ENCODE data around the gene ARHGEF18. TPM values are rescaled to one million over a fixed set of nuclear protein-coding genes. Genes with fewer than 3 reads are reported as not detected.

Gene ARHGEF18
- total RNA-seq, 2 experiments from 2014 or later: 42.6 to 44.3 TPM

DNA sequence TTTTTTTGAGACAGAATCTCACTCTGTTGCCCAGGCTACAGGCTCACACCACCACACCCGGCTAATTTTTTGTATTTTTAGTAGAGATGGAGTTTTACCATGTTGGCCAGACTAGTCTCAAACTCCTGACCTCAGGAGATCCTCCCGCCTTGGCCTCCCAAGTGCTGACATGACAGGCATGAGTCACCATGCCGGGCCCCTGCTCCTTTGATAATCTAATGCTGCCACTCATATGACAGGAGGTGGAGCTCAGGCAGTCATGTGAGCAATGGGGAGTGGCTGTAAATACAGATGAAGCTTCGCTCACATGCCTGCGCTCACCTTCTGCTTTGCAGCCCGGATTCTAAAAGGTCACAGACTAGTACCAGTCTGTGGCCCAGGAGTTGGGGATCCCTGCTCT lies 25.1 kb downstream of the ARHGEF18 start:
- ChIA-PET CTCF (interaction anchor here (0.7 to 1.2 kb wide), 2 partner anchors 13 to 143 kb away, joined by 3 read pairs; no protein-coding TSS in a partner anchor), POLR2A (no interaction called here)

DNA sequence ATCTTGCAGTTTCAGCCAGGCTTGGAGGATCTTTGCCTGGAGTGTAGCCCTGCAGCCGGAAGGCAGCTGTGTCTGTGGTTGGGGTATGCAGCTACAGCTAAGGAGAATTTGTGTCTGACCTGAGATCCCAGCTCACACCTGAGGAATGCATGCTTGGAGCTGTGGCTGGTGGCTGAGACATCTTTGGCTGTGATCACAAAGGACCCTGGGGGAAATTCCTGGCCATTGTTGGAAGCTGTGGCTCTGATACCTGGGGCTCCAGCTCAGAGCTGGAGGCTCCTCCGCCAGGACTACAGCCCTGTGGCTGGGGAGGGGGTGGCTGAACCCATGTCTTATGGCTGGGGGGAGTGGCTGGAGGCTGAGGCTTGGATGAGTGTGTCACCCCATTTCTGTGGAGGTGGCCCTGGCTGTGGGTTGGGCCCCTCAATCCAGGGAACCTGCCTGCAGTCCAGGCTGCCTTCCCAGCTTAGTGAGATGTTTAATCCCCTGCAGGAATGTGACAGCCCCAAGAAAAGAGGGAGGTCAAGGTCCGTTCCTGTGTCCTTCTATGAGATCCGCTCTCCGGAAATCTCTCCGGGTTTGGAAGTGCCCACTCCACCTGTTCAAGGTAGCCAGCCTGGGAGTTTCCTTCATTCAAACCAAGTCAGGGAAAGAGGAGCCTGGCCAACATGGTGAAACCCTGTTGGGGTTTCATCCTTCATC lies 27.6 kb downstream of the ARHGEF18 start:
- ChIA-PET POLR2A (no interaction called here), CTCF (interaction anchor here (2.1 kb wide), 1 partner anchor 9 kb away, joined by 7 read pairs; no protein-coding TSS in a partner anchor)

DNA sequence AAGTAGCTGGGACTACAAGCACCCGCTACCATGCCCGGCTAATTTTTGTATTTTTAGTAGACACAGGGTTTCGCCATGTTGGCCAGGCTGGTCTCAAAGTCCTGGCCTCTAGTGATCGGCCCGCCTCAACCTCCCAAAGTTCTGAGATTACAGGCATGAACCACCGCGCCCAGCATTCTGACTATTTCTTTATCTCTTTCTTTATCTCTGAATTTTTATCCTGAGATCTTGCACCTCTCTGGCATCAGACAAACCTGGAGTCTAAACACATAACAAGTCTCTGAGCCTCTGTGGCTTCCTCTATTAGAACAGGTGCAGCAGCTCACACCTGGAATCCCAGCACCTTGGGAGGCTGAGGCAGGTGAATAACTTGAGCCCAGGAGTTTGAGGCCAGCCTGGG lies 28.5 kb downstream of the ARHGEF18 start:
- ChIA-PET CTCF (interaction anchor here (2.1 kb wide), 1 partner anchor 10 kb away, joined by 7 read pairs; no protein-coding TSS in a partner anchor), POLR2A (interaction anchor here (0.7 kb wide), 1 partner anchor 37 kb away, joined by 4 read pairs; no protein-coding TSS in a partner anchor)

DNA sequence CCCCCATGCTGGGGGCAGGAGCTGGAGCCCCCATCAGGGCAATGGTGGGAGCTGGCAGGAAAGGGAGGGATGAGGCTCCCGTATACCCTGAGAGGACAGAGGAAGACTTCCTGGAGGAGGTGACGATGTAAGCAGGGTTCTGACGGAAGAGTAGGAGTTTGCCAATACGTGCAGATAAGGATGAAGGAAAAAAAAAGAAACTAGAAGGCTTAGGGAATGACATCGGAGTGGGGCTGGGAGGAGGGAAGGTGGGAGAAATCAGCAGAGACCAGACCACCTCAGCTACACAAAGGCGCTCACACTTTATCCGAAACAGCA lies 32.3 kb downstream of the ARHGEF18 start:
- CTCF ChIA-PET: interaction anchor here (0.7 to 4.1 kb wide), 3 partner anchors 13 to 279 kb away, joined by 3 to 24 read pairs (median 3); no protein-coding TSS in a partner anchor
- POLR2A ChIA-PET: no interaction called here

DNA sequence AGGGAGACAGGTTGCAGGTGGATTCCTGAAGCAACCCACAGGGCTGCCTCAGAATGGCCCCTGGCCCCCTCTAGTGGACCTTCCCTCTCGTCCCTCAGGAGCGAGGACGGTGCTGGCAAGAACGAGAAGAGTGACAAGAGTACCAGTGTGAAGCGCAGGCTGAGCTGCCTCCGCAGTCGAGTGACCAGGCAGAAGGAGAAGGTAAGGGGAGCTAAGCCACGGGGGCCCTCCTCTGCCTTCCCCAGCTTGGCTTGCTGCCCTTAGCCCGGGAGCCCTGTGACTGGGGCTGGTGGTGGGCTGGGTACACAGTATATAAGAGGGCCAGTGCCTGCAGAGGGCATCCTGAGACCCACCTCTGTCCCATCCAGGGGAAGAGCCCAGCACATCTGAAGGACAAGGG lies 34.0 kb downstream of the ARHGEF18 start:
- ChIA-PET POLR2A (no interaction called here), CTCF (interaction anchor here (1.1 to 1.4 kb wide), 3 partner anchors 10 to 24 kb away, joined by 3 to 4 read pairs (median 3); no protein-coding TSS in a partner anchor)

DNA sequence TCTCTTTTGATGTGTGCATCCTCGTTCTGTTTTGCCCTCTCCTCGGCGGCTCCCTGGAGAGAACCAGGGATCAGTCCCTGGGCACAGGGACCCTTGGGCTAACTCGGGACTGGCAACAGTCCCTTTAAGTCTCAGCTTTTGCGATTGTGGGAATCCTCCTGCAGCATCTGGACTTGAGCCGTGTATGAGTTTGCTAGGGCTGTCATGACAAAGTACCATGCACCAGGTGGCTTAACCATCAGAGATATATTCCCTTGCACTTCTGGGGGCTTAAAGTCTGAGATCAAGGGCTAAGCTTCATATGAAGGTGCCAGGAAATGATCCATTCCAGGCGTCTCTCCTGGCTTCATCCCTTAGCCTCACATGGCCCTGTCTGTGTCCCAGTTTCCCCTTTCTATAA lies 34.5 kb downstream of the ARHGEF18 start:
- ChIA-PET CTCF (interaction anchor here (1.1 to 1.4 kb wide), 3 partner anchors 10 to 24 kb away, joined by 3 to 4 read pairs (median 3); no protein-coding TSS in a partner anchor), POLR2A (no interaction called here)

DNA sequence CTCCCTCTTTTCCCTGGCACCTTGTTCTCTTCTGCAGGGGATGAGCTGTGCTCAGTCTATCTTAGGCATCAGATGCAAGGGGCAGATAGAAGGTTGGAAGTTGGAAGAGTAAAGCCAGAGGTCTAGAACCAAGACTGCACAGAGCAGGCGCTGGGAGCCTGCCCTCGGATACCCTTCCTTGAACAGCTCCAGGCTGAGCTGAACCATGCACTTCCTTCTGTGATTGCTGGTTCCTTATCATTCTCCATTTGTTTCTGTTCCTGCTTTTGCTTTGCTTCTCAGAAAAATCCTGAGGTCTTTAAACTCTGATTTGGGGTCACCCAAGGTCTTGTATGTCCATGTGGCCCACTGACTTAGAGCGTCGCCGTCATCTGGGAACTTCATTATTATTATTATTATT lies 36.3 kb downstream of the ARHGEF18 start:
- ChIA-PET POLR2A (no interaction called here), CTCF (interaction anchor here (1.4 kb wide), 1 partner anchor 31 kb away, joined by 8 read pairs; no protein-coding TSS in a partner anchor)

DNA sequence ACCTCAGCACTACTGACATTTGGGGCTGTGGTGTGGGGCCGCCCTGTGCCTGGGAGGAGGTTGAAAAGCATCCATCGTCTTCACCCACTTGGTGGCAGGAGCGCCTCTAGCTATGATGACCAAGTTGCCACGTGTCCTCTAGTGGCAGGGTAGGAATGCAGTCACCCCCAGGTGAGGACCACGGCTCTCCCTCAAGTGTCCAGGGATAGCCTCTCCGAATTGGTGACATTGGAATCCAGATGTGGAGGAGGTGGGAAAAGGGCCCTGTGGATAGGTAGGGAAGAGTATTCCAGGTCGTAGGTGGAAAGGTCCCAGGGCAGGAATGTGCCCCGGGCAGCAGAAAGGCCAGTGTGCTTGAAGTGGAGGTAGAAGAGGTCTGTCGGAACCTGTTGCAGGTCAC lies 37.6 kb downstream of the ARHGEF18 start:
- ChIA-PET CTCF (no interaction called here), POLR2A (no interaction called here)

DNA sequence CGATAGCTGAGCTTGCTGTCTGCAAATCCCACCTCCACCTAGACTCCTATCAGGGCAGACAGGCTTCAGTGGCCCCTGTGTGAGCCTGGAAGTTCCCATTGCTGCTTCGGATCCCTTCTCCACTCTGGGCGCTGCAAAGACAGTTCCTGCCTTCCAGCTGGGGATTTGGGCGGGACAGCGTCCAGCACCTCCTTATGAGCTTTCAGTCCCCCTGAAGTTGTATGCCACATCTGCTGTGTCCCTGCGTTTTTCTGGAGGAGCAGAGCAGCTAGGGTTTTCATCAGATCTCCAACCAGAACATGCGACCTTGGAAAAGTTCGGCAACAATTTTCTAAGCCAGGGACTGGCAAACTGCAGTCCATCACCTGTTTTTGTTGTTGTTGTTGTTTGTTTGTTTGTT lies 38.0 kb downstream of the ARHGEF18 start:
- POLR2A ChIA-PET: no interaction called here
- CTCF ChIA-PET: interaction anchor here (0.7 to 1.2 kb wide), 2 partner anchors 40 to 41 kb away, joined by 3 read pairs; no protein-coding TSS in a partner anchor

DNA sequence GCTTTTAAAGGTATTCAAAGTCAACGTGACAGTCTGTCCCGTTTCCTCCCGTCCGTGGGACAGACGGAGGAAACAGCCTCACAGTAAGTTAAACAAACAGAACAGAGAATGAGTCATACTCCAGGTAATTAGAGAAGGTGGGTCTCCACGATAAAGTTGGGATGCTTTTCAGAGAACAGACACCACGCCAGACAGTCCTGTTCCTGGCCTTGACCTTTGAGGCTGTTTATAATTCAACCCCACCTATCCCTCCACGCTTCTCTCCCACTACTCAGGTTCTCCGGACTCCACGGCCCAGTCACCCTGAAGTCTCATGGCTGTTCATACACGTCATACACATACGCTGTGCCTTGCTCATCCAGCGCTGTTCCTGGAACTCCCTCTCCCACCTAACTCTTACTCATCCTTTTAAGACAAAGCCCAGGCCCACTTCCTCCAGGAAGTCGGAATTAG lies 42.5 kb downstream of the ARHGEF18 start:
- ChIA-PET POLR2A (no interaction called here), CTCF (no interaction called here)

DNA sequence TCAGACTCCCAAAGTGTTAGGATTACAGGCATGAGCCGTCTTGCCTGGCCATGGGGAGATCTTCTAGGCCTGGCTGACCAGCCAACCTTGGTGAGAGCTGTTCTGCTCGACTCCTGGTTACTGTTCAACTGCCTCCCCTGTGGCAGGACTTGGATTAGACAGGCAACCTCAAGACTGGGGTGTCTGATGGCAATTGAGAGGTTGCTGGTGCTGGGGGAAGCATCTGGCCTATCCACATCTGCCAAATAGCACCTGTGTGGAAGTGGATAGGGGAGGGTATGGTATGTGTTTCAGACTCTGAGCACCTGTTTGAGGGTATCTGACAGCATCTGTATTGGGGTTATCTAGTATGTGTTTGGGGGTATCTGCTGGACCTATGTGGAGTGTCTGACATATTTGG lies 44.7 kb downstream of the ARHGEF18 start:
- CTCF ChIA-PET: interaction anchor here (0.6 to 1.1 kb wide), 4 partner anchors 10 to 224 kb away, joined by 3 read pairs; no protein-coding TSS in a partner anchor
- POLR2A ChIA-PET: interaction anchor here (0.9 kb wide), 1 partner anchor 236 kb away, joined by 4 read pairs; the partner anchor contains the start of genes PET100 and XAB2

DNA sequence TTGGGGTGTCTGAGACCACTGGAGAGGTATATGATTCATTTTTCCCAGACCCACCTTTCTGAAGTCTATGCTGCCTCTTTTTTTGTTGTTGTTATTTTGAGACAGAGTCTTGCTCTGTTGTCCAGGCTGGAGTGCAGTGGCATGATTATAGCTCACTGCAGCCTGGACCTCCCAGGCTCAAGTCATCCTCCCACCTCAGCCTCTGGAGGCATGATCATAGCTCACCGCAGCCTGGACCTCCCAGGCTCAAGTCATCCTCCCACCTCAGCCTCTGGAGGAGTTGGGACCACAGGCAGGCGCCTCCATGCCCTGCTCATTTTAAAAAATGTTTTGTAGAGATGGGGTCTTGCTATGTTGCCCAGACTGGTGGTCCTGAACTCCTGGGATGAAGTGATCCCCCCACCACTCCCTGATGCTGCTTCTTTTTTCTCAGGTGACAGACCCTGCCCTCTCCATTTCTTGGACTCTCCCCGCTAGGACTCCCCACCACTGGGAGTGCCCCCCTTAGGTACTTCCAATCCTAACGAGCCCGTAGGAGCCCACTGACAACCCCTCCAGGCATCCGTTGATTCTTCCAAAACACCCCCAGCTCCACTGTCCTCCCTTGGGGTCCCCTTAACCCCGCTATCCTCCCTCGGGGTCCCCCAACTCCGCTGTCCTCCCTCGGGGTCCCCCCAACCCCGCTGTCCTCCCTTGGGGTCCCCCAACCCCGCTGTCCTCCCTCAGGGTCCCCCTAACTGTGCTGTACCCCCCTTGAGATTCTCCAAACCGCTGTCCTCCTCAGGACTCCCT lies 45.4 kb downstream of the ARHGEF18 start:
- ChIA-PET CTCF (interaction anchor here (1.0 to 1.1 kb wide), 2 partner anchors 13 to 40 kb away, joined by 3 read pairs; no protein-coding TSS in a partner anchor), POLR2A (interaction anchor here (0.7 to 0.9 kb wide), 2 partner anchors 100 to 235 kb away, joined by 3 to 4 read pairs; partner anchors contain the start of genes INSR, PET100 and XAB2)

DNA sequence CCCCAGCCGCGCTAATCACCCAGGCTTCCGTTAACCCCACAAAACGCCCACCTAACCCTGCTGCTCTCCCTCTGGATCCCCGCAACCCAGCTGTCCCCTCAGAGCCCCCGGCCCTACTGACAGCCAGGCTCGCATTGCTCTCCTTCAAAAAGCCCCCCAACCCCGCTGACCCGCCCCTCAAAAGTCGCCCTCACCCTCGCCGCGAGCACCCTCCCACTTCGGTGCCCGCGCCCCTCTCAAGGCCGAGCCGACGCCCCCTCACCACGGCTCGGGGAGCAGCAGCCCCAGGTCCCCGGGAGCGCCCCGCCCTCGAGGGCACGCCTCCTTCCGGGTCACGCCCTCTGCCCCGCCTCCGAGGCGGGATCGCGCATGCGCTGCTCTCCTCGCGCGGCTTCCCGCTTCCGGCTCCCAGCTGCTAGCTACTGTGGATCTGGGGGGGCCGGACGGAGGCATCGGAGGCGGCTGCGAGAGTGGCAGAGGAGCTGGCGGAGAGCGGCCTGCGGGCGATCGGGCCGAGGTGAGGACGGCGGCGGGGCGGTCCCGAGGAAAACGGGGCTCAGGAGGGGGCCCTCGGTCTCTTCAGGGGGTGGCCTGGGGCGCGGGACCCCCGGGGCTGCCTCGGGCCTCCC lies 46.1 kb downstream of the ARHGEF18 start:
- ChIA-PET POLR2A (interaction anchor here (0.6 kb wide), 1 partner anchor 32 kb away, joined by 8 read pairs; no protein-coding TSS in a partner anchor), CTCF (interaction anchor here (1.0 kb wide), 1 partner anchor 14 kb away, joined by 3 read pairs; no protein-coding TSS in a partner anchor)

DNA sequence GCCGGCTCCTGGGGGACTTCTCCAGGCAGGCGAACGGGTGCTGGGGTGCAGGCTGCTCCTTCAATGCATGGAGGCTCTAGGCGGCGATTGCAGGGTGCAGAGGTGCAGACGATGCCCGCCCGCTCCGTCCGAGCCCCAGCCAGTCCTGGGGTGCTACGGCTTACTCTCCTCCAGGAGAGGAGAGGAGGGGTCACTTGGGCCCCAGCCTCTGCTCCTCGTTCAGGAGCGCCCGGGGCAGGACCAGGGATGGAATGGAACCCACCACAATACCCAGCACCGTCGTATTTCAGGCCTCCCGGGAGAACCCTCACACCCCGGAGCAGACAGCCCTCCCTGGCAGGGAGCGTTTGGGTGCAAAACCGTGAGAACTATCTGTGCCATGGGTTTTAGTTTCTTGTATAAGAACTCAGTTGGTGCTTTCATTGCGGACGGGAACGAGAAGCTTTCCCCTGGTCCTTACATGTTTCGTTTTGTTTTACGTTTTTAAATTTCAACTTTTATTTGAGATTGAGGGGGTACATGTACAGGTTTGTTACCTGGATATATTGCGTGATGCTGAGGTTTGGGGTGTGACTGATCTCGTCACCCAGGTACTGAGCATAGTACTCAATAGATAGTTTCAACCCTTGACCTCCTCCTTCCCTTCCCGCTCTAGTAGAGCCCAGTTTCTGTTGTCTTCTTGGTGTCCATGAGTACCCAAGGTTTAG lies 46.8 kb downstream of the ARHGEF18 start:
- ChIA-PET POLR2A (interaction anchor here (0.6 kb wide), 1 partner anchor 31 kb away, joined by 8 read pairs; no protein-coding TSS in a partner anchor), CTCF (interaction anchor here (1.2 kb wide), 1 partner anchor 20 kb away, joined by 3 read pairs; no protein-coding TSS in a partner anchor)

DNA sequence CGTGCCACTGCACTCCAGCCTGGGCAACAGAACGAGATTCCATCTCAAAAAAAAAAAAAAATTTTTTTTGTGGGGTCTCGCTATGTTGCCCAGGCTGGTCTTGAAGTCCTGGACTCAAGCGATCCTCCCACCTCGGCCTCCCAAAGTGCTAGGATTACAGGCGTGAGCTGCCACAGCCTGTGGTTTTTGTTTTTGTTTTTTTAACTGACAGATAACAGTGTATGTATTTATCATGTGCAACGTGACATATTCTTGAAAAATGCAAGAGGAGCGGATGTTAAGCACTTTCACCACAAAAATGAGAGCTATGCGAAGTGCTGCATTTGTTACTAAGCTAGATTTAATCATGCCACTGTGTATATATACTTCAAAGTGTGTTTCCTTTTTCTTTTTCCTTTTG lies 49.0 kb downstream of the ARHGEF18 start:
- ChIA-PET CTCF (interaction anchor here (0.7 to 1.3 kb wide), 4 partner anchors 9 to 36 kb away, joined by 3 to 5 read pairs (median 3); no protein-coding TSS in a partner anchor), POLR2A (no interaction called here)
